Endothelial cell of umbilical vein (primary cell): ENCODE results near the gene GADL1. TPM values are rescaled to one million over a fixed set of nuclear protein-coding genes. Genes with fewer than 3 reads are reported as not detected.

Source experiments
- BruUV-seq: library from RNA; stranded (reverse); fragments of 400-500 nt; replicated peaks from 2 replicates; lab custom pipeline; 2021; lab: Mats Ljungman, UMichigan
- CTCF ChIA-PET: fragments of 300-600, 350-600 bp; sonication (Branson Sonifier 250); formaldehyde crosslinking; loops from one replicate; lab custom pipeline; 2021; ENCODE audit warnings: antibody characterized with exemption, inconsistent platforms; lab: Charles Lee
- POLR2A ChIA-PET: fragments of 300-600, 350-600 bp; sonication (Branson Sonifier 250); formaldehyde crosslinking; loops from one replicate; lab custom pipeline; 2021; ENCODE audit warnings: antibody characterized with exemption, inconsistent platforms; lab: Charles Lee
- DNase-seq: peaks from one replicate; pipeline ENCODE4 v3.0.0-alpha.2; 2011; ENCODE audit warnings: low read depth, low spot score
- FAIRE-seq: peaks from 2 replicates; lab custom pipeline; 2011; peaks lifted over from hg19 to GRCh38; lab: Jason Lieb, UNC
- H2AFZ ChIP-seq: 2 replicates; pipeline ENCODE4 v1.6.0; 2012; ENCODE audit warnings: low read depth, low read length, control low read depth, inconsistent platforms
- H3K27ac ChIP-seq: 2 replicates; pipeline ENCODE4 v1.5.1; 2011; ENCODE audit warnings: low read depth, mild to moderate bottlenecking, control low read depth, low read length, moderate library complexity; ENCODE audit not compliant: insufficient read depth
- H3K27me3 ChIP-seq, 2 experiments: 2 replicates each; pipeline versions ENCODE4 v1.6.0 to v1.6.1; 2011; ENCODE audit warnings: low read length in 2 of 2, mixed read lengths in 1 of 2; ENCODE audit not compliant: control insufficient read depth in 2 of 2, insufficient read depth in 2 of 2
- H3K36me3 ChIP-seq, 2 experiments: 2 replicates in 1 of 2; 3 replicates in 1 of 2; pipeline ENCODE4 v1.5.1; 2011; ENCODE audit warnings: low read length in 2 of 2, mild to moderate bottlenecking in 1 of 2, moderate library complexity in 1 of 2; ENCODE audit not compliant: control insufficient read depth in 2 of 2, insufficient read depth in 2 of 2; ENCODE audit errors: extremely low read depth in 1 of 2
- H3K4me1 ChIP-seq: 3 replicates; pipeline ENCODE4 v1.5.1; 2011; ENCODE audit warnings: mild to moderate bottlenecking, low read length; ENCODE audit not compliant: control insufficient read depth, insufficient read depth; ENCODE audit errors: extremely low read depth
- H3K4me2 ChIP-seq: 2 replicates; pipeline ENCODE4 v1.6.1; 2011; ENCODE audit warnings: low read length, control low read depth, mixed read lengths; ENCODE audit not compliant: insufficient read depth
- H3K4me3 ChIP-seq, 3 experiments: fragments of 200-600 bp in 1 of 3; sonication (generic), shearing (Covaris generic) in 1 of 3; replicated peaks in 1 of 3; 2 replicates each; pipeline ENCODE4 v1.5.1; 2011 to 2016; ENCODE audit warnings: control low read depth in 3 of 3, low read length in 3 of 3, mild to moderate bottlenecking in 2 of 3, inconsistent platforms in 1 of 3, low read depth in 1 of 3, moderate library complexity in 1 of 3; ENCODE audit not compliant: insufficient read depth in 1 of 3
- H3K79me2 ChIP-seq: 2 replicates; pipeline ENCODE4 v1.6.0; 2012; ENCODE audit warnings: low read length, inconsistent platforms; ENCODE audit not compliant: control insufficient read depth, insufficient read depth
- H3K9ac ChIP-seq: replicated peaks from 2 replicates; pipeline ENCODE3; 2011; ENCODE audit warnings: low read length, control low read depth; ENCODE audit not compliant: insufficient read depth; ENCODE audit errors: extremely low read depth
- H3K9me1 ChIP-seq: replicated peaks from 3 replicates; pipeline ENCODE4 v1.6.0; 2011; ENCODE audit warnings: mild to moderate bottlenecking, low read length; ENCODE audit not compliant: control insufficient read depth, insufficient read depth; ENCODE audit errors: extremely low read depth
- H3K9me3 ChIP-seq: replicated peaks from 2 replicates; pipeline ENCODE4 v1.5.1; 2012; ENCODE audit warnings: low read length, inconsistent platforms; ENCODE audit not compliant: control insufficient read depth, insufficient read depth
- H4K20me1 ChIP-seq: replicated peaks from 2 replicates; pipeline ENCODE3; 2011; ENCODE audit warnings: mild to moderate bottlenecking, low read length; ENCODE audit not compliant: control insufficient read depth, insufficient read depth; ENCODE audit errors: extremely low read depth
- CTCF ChIP-seq, 2 donors: IDR thresholded peaks; 1 replicate in 1 of 2; 2 replicates in 1 of 2; pipeline ENCODE4 v1.5.1; 2011; ENCODE audit warnings: low read length in 2 of 2, mild to moderate bottlenecking in 2 of 2, moderate library complexity in 2 of 2, control low read depth in 1 of 2, inconsistent platforms in 1 of 2, low read depth in 1 of 2; ENCODE audit not compliant: insufficient read depth in 1 of 2; ENCODE audit errors: extremely low read depth in 1 of 2
- EZH2 ChIP-seq: IDR thresholded peaks from 2 replicates; pipeline ENCODE4 v1.6.1; 2012; ENCODE audit warnings: borderline replicate concordance, low read depth, mild to moderate bottlenecking, moderate library complexity, low read length, inconsistent platforms; ENCODE audit not compliant: severe bottlenecking
- FOS ChIP-seq: IDR thresholded peaks from 2 replicates; pipeline ENCODE4 v1.6.1; 2011; ENCODE audit warnings: mild to moderate bottlenecking, low read length, moderate library complexity, borderline replicate concordance; ENCODE audit not compliant: insufficient read depth
- GATA2 ChIP-seq: IDR thresholded peaks from 2 replicates; pipeline ENCODE4 v1.7.0; 2011; ENCODE audit warnings: low read depth, mild to moderate bottlenecking, moderate library complexity, mixed read lengths, low read length; ENCODE audit not compliant: insufficient read length, insufficient read depth
- JUN ChIP-seq: IDR thresholded peaks from 2 replicates; pipeline ENCODE4 v1.6.1; 2011; ENCODE audit warnings: borderline replicate concordance, low read depth; ENCODE audit not compliant: insufficient read length, insufficient read depth
- MAX ChIP-seq: IDR thresholded peaks from 2 replicates; pipeline ENCODE4 v1.6.1; 2011; ENCODE audit not compliant: insufficient read depth, insufficient read length
- MYC ChIP-seq: IDR thresholded peaks from one replicate; pipeline ENCODE4 v1.6.1; 2011; ENCODE audit warnings: mild to moderate bottlenecking, low read depth, low read length
- POLR2A ChIP-seq: IDR thresholded peaks from 2 replicates; pipeline ENCODE4 v1.6.1; 2012; ENCODE audit warnings: low read depth, mild to moderate bottlenecking, control low read depth, low read length
- POLR2AphosphoS5 ChIP-seq: IDR thresholded peaks from 2 replicates; pipeline ENCODE4 v1.6.1; 2012; ENCODE audit warnings: low read depth, mild to moderate bottlenecking, control low read depth, low read length, moderate library complexity; ENCODE audit not compliant: insufficient read depth
- dilution Hi-C: fragments of 300-500 bp; cut with MboI; formaldehyde crosslinking; loops from one replicate; pipeline ENCODE4 v1.15.0; 2019; ENCODE audit warnings: low sequenced_read_pairs; ENCODE audit not compliant: extremely low pct_ligation_motif_present
- intact Hi-C: fragments of 100-400 bp; cut with micrococcal nuclease; formaldehyde crosslinking; loops from one replicate; pipeline ENCODE4 v1.10.0; 2022
- polyA plus RNA-seq, 4 experiments: library from polyadenylated mRNA; depleted of rRNA in 3 of 4; stranded (reverse) in 3 of 4; unstranded in 1 of 4; fragments of >200 nt; gene quantifications; 2 replicates each; pipeline versions ENCODE4 v1.2.1 to v1.2.3, GENCODE V29; 2011 to 2012; ENCODE audit warnings: missing spikeins in 1 of 4
- total RNA-seq: library from RNA; stranded (reverse); gene quantifications from 2 replicates; pipeline ENCODE4 v1.2.3, GENCODE V29; 2021

GADL1 gene
- total and polyA plus RNA-seq, 2 donors (not counting 3 experiments of a cell fraction or from before 2014, with no cell fraction given), result not detected

- no peak for TF ChIP-seq MAX
- TF ChIP-seq POLR2AphosphoS5, result no peak
- TF ChIP-seq FOS, result no peak
- TF ChIP-seq CTCF (IDR thresholded peaks at IDR 0.05; ENCODE audit: extremely low read depth in 1 of 2, insufficient read depth in 1 of 2, low read depth in 1 of 2, low read length in 2 of 2), result no peak
- TF ChIP-seq GATA2, result no peak
- no peak for TF ChIP-seq MYC
- no peak for TF ChIP-seq POLR2A
- no peak for TF ChIP-seq JUN
- no peak for TF ChIP-seq EZH2
- Histone ChIP-seq H2AFZ (no peak overlapping the region), H4K20me1 (no peaks in the 10 kb centered on the region), H3K36me3 (peaks cover 23 to 60% of the 10 kb centered on the region in 2 experiments), H3K9me3 (no peaks in the 10 kb centered on the region), H3K79me2 (peaks cover 68% of the 10 kb centered on the region), H3K4me3 (no peak overlapping the region), H3K27me3 (no peaks in the 10 kb centered on the region), H3K27ac (peak overlapping the region; percentile 98), H3K4me1 (peaks cover 88% of the 10 kb centered on the region), H3K9me1 (no peaks in the 10 kb centered on the region), H3K9ac (peak overlapping the region; percentile 90), H3K4me2 (peak overlapping the region; percentile 53)
- dilution Hi-C loops, result no loop called here
- FAIRE-seq (no peak), DNase-seq (peak; percentile 59)
- intact Hi-C loops, result loop anchor here (1.0 to 2.0 kb wide), 9 partner anchors 8 to 392 kb away; partner anchors contain the start of gene TGFBR2
- TSS peak; percentile 96 for BruUV-seq
- ChIA-PET CTCF (interaction anchor here (1.0 to 3.8 kb wide), 10 partner anchors 11 to 638 kb away, joined by 3 to 26 read pairs (median 6); partner anchors contain the start of gene TGFBR2), POLR2A (interaction anchor here (0.7 to 1.4 kb wide), 9 partner anchors 10 to 339 kb away, joined by 3 to 10 read pairs (median 6); partner anchors contain the start of gene TGFBR2)
These were observed 213.4 kb downstream of the GADL1 start for GRCh38 chr3:30680789-30681648.
